HepG2 (cell line): ENCODE results near the gene PAK6. TPM values are rescaled to one million over a fixed set of nuclear protein-coding genes. Genes with fewer than 3 reads are reported as not detected.
A peak's percentile ranks its signal among the peaks of the same experiment; 100 is the strongest.

Experiments
- ATAC-seq: fragments of 200-7000 bp; cut with Tn5 transposase; 3 replicates; pipeline ENCODE4 v1.9.1; 2020; ENCODE audit warnings: mild to moderate bottlenecking, moderate library complexity
- BruUV-seq: library from RNA; stranded (reverse); fragments of 400-500 nt; replicated peaks from 2 replicates; lab custom pipeline; 2021; lab: Mats Ljungman, UMichigan
- CTCF ChIA-PET: fragments of 300-600 bp; formaldehyde crosslinking; extraction: SDS; loops from one replicate; lab custom pipeline; 2021; ENCODE audit warnings: low total read pairs, inconsistent platforms, low intra/inter-chr PET ratio; lab: Yijun Ruan, JAX
- POLR2A ChIA-PET: fragments of 350-600 bp; sonication (Branson Sonifier 250); formaldehyde crosslinking; loops from one replicate; lab custom pipeline; 2020; ENCODE audit warnings: antibody characterized with exemption, inconsistent platforms; lab: Yijun Ruan, JAX
- DNase-seq: peaks from one replicate; pipeline ENCODE4 v3.0.0-alpha.2; 2015; ENCODE audit warnings: low spot score
- FAIRE-seq: peaks from 3 replicates; lab custom pipeline; 2011; peaks lifted over from hg19 to GRCh38; lab: Jason Lieb, UNC
- H2AFZ ChIP-seq: one replicate; pipeline ENCODE4 v1.6.1; 2011; ENCODE audit warnings: low read length, inconsistent platforms
- H3K27ac ChIP-seq: fragments of 300-600 bp; 3 replicates; pipeline ENCODE4 v1.8.0; 2011; ENCODE audit warnings: mixed run types, mild to moderate bottlenecking, mixed read lengths, low read length, inconsistent platforms; ENCODE audit not compliant: insufficient read depth; ENCODE audit errors: extremely low read length
- H3K27me3 ChIP-seq, 2 experiments: fragments of 200-600 bp in 1 of 2; 2 replicates in 1 of 2; 3 replicates in 1 of 2; pipeline versions ENCODE4 v1.6.0 to v1.8.0; 2011; ENCODE audit warnings: low read length in 2 of 2, mild to moderate bottlenecking in 2 of 2, moderate library complexity in 2 of 2, inconsistent platforms in 1 of 2; ENCODE audit not compliant: insufficient read depth in 2 of 2, control insufficient read depth in 1 of 2
- H3K36me3 ChIP-seq, 2 experiments: fragments of 200-600 bp in 1 of 2; replicated peaks in 1 of 2; 2 replicates in 1 of 2; 3 replicates in 1 of 2; pipeline versions ENCODE4 v1.5.1 to v1.8.0; 2011; ENCODE audit warnings: low read length in 2 of 2, inconsistent platforms in 1 of 2; ENCODE audit not compliant: insufficient read depth in 2 of 2, control insufficient read depth in 1 of 2
- H3K4me1 ChIP-seq: 2 replicates; pipeline ENCODE4 v1.5.1; 2012; ENCODE audit warnings: low read length, inconsistent platforms; ENCODE audit not compliant: insufficient read depth
- H3K4me2 ChIP-seq: 2 replicates; pipeline ENCODE4 v1.6.0; 2011; ENCODE audit warnings: low read depth, low read length, inconsistent platforms
- H3K4me3 ChIP-seq, 3 experiments: fragments of 200-600 bp in 1 of 3; sonication (generic), shearing (Covaris generic) in 1 of 3; replicated peaks in 1 of 3; 2 replicates each; pipeline ENCODE4 v1.5.1; 2011 to 2016; ENCODE audit warnings: low read length in 3 of 3, inconsistent platforms in 2 of 3, low read depth in 2 of 3, mild to moderate bottlenecking in 2 of 3, control low read depth in 1 of 3, mixed read lengths in 1 of 3; ENCODE audit not compliant: insufficient read depth in 1 of 3
- H3K79me2 ChIP-seq: one replicate; pipeline ENCODE4 v1.6.1; 2011; ENCODE audit warnings: low read length, inconsistent platforms; ENCODE audit not compliant: insufficient read depth
- H3K9ac ChIP-seq: 2 replicates; pipeline ENCODE4 v1.6.0; 2011; ENCODE audit warnings: mild to moderate bottlenecking, low read depth, low read length, inconsistent platforms; ENCODE audit not compliant: insufficient read depth
- H3K9me3 ChIP-seq: 2 replicates; pipeline ENCODE4 v1.5.1; 2012; ENCODE audit warnings: mild to moderate bottlenecking, low read length
- H4K20me1 ChIP-seq: 2 replicates; pipeline ENCODE4 v1.6.0; 2011; ENCODE audit warnings: inconsistent platforms, mild to moderate bottlenecking, low read length, moderate library complexity; ENCODE audit not compliant: insufficient read depth
- ATF1 ChIP-seq: IDR thresholded peaks from 2 replicates; pipeline ENCODE4 v1.6.1; 2016; ENCODE audit warnings: mild to moderate bottlenecking, control low read depth
- HOXA3 ChIP-seq: sonication (generic); formaldehyde crosslinking; IDR thresholded peaks from 2 replicates; pipeline ENCODE4 v1.5.0; 2020; ENCODE audit warnings: missing genetic modification reagents
- KDM4B ChIP-seq: sonication (generic); formaldehyde crosslinking; IDR thresholded peaks from 2 replicates; pipeline ENCODE4 v1.4.0; 2020; ENCODE audit warnings: missing genetic modification reagents
- POLR2A ChIP-seq, 2 experiments: IDR thresholded peaks; 2 replicates each; pipeline ENCODE4 v1.6.1; 2011; ENCODE audit warnings: low read depth in 2 of 2, low read length in 2 of 2, mild to moderate bottlenecking in 1 of 2, moderate library complexity in 1 of 2; ENCODE audit not compliant: insufficient read depth in 1 of 2
- SALL1 ChIP-seq: sonication (generic); formaldehyde crosslinking; IDR thresholded peaks from 2 replicates; pipeline ENCODE4 v1.8.0; 2022; ENCODE audit warnings: mild to moderate bottlenecking, missing genetic modification reagents
- ZFY ChIP-seq: sonication (generic); formaldehyde crosslinking; IDR thresholded peaks from 2 replicates; pipeline ENCODE4 v1.4.0; 2020; ENCODE audit warnings: missing genetic modification reagents
- ZNF670 ChIP-seq: sonication (generic); formaldehyde crosslinking; IDR thresholded peaks from 2 replicates; pipeline ENCODE4 v1.8.0; 2022; ENCODE audit warnings: mild to moderate bottlenecking, missing genetic modification reagents, borderline replicate concordance
- ZNF776 ChIP-seq: sonication (generic); formaldehyde crosslinking; IDR thresholded peaks from 2 replicates; pipeline ENCODE4 v1.4.0; 2020; ENCODE audit warnings: mild to moderate bottlenecking, missing genetic modification reagents
- WGBS: methylation state at CpG from one replicate; pipeline ENCODE4 v1.1.6; 2017; ENCODE audit warnings: low lambda C conversion rate; 5-methylcytosine and 5-hydroxymethylcytosine counted together
- in situ Hi-C: cut with HindIII; loops from 2 replicates; pipeline ENCODE4 v1.10.0; 2017; ENCODE audit warnings: low pct_unique_long_range_greater_than_20kb; ENCODE audit not compliant: extremely low pct_ligation_motif_present
- intact Hi-C: fragments of 100-400 bp; cut with micrococcal nuclease; formaldehyde crosslinking; loops from one replicate; pipeline ENCODE4 v1.10.0; 2022; ENCODE audit not compliant: unreplicated experiment
- polyA plus RNA-seq, 8 experiments: library from polyadenylated mRNA; depleted of rRNA in 3 of 8; stranded (reverse) in 7 of 8; unstranded in 1 of 8; fragments of >200 nt; fragmentation: Illumina TruSeq in 4 of 8; extraction: Trizol in 4 of 8; gene quantifications; 2 replicates each; pipeline versions ENCODE4 v1.2.1 to v1.2.3, GENCODE V29; 2011 to 2016; ENCODE audit warnings: low read depth in 4 of 8, missing spikeins in 1 of 8, mixed read lengths in 1 of 8; ENCODE audit not compliant: insufficient read depth in 1 of 8
- total RNA-seq, 5 experiments: library from RNA; depleted of rRNA; stranded (reverse); fragments of >200 nt; fragmentation: Illumina TruSeq; extraction: Trizol; gene quantifications; 2 replicates each; pipeline ENCODE4 v1.2.3, GENCODE V29; 2016; ENCODE audit warnings: low read depth in 1 of 5
- TF ChIP-seq, protein P1 (sequence below): IDR thresholded peaks from 2 replicates; pipeline ENCODE4 v1.6.1; 2016; ENCODE audit warnings: mild to moderate bottlenecking, missing biosample characterization, missing genetic modification reagents

PAK6 gene
- total and polyA plus RNA-seq, 2 of the 13 experiments (the other 11 are each of a cell fraction or from before 2014, with no cell fraction given): 0.07 TPM; not detected in 1

DNA sequence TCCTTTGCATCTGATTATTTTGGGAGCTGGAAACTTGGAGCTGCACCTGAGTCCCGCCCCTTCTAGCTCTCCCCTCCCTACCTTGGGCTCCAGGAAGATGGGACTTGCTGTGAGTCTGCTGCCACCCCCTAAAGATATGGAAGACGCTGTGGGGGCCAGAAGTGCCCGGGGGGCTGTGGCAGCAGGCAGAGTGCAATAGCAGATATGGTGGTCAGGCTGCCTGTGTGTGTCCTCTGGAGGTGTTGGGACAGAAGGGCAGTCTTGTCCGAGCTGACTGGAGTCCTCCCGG lies 485 bp downstream of the PAK6 start:
- no peak for FAIRE-seq

DNA sequence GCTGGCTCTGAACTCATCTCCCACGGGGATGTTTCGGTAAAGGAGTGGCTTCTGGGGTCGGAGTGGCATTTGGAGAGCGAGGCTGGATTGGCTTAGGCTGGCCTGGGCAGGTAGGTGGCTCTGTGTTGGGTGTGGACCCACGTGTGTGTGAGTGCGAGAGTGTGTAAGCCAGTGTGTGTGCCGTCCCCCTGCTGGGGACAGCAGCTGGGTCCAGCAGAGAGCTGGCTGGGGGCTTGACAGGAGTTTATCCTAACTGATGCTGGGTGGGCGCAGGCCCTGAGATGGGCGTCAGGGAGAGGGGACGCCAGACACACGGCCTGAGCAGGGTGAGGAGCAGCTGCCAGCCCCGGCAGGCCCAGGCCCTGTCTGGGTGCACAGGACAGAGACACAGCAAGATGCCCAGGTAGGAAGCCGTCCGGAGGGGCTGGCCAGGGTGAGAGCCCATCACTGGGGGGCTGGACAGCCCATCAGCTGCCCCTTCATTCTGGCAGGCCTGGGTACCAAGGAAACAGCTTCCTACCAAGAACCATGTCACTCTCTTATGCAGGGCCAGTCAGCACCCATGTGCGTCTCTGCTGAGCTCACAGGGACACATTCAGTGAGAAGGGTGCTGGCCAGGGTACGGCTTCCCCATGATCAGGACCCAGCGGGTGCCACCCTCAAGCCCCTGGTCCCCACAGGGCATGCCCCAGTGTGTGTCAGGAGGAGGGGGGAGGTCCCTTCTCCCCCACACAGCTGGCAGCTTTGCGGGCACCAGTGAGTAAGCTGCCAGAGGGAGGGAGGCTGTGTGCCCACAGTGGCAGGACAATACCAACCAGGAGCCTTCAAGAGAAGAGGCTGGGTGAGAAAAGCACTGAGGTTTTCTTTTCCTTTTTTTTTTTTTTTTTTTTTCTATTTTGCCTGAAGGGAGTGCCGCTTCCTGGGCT lies 1.1 kb downstream of the PAK6 start:
- TF ChIP-seq POLR2A (IDR thresholded peaks at IDR 0.05; ENCODE audit: insufficient read depth in 1 of 2, low read depth in 2 of 2, low read length in 2 of 2) (no peak), SALL1 (no peak), HOXA3 (no peak), ZNF776 (no peak)
- TF ChIP-seq, all 625 proteins: peak for 0
- peak overlapping the region; percentile 68 for H3K4me2 ChIP-seq
- FAIRE-seq (no peak), ATAC-seq (peak; percentile 52), DNase-seq (no peak)
- H2AFZ ChIP-seq: no peak overlapping the region
- in situ Hi-C loops (no loop called here), intact Hi-C loops (no loop called here)
- no peaks in the 10 kb centered on the region for H3K9me3 ChIP-seq
- BruUV-seq: no TSS peak
- WGBS: 32% methylated on average over 8 of the region's 19 CpGs
- H3K36me3 ChIP-seq: no peaks in the 10 kb centered on the region
- peak overlapping the region in 2 of 3 experiments; percentile 18 to 41; a peak in 1 of 6 replicates for H3K4me3 ChIP-seq
- peaks cover 19% of the 10 kb centered on the region for H3K4me1 ChIP-seq
- H3K27me3 ChIP-seq: peaks cover 9 to 50% of the 10 kb centered on the region in 2 experiments; a peak in 4 of 5 replicates
- H4K20me1 ChIP-seq: no peaks in the 10 kb centered on the region
- POLR2A ChIA-PET: interaction anchor here (1.3 kb wide), 1 partner anchor 33 kb away, joined by 3 read pairs; no protein-coding TSS in a partner anchor
- no peak overlapping the region for H3K27ac ChIP-seq
- CTCF ChIA-PET: no interaction called here
- H3K79me2 ChIP-seq: no peaks in the 10 kb centered on the region
- no peak overlapping the region for H3K9ac ChIP-seq

More for the DNA sequence above, 485 bp downstream of the PAK6 start:
- CTCF ChIA-PET: no interaction called here
- BruUV-seq: no TSS peak
- Histone ChIP-seq H3K4me1 (peaks cover 14% of the 10 kb centered on the region), H3K9me3 (no peaks in the 10 kb centered on the region), H3K27ac (no peak overlapping the region), H3K36me3 (no peaks in the 10 kb centered on the region), H3K4me3 (peak overlapping the region in 2 of 3 experiments; percentile 18 to 41; a peak in 2 of 6 replicates), H3K27me3 (peaks cover 9 to 50% of the 10 kb centered on the region in 2 experiments; a peak in 4 of 5 replicates), H4K20me1 (no peaks in the 10 kb centered on the region), H3K4me2 (peak overlapping the region; percentile 68), H2AFZ (no peak overlapping the region), H3K79me2 (no peaks in the 10 kb centered on the region), H3K9ac (no peak overlapping the region)
- 19% methylated on average over 4 of the region's 5 CpGs for WGBS
- ATAC-seq (peak; percentile 43), DNase-seq (no peak)
- in situ Hi-C loops: no loop called here
- POLR2A ChIA-PET: no interaction called here
- intact Hi-C loops: no loop called here
- TF ChIP-seq, protein P1, sequence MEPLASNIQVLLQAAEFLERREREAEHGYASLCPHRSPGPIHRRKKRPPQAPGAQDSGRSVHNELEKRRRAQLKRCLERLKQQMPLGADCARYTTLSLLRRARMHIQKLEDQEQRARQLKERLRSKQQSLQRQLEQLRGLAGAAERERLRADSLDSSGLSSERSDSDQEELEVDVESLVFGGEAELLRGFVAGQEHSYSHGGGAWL: no peak
- TF ChIP-seq ATF1 (CRISPR knock-in tag) (no peak), ZNF670 (CRISPR knock-in tag) (no peak), ZFY (CRISPR knock-in tag) (no peak), KDM4B (CRISPR knock-in tag) (no peak)
